Smooth muscle cell (in vitro differentiated cells): ENCODE data around the gene PRKN. TPM values are rescaled to one million over a fixed set of nuclear protein-coding genes. Genes with fewer than 3 reads are reported as not detected.

Experiments used
- DNase-seq: peaks from one replicate; lab custom pipeline; 2025; ENCODE audit not compliant: unreplicated experiment; lab: John Stamatoyannopoulos, UW
- H2AFZ ChIP-seq: fragments of 200-600 bp; sonication (generic); 2 replicates; pipeline ENCODE4 v1.6.0; 2016; ENCODE audit warnings: antibody characterized with exemption, low read depth, mild to moderate bottlenecking
- H3F3A ChIP-seq: fragments of 200-600 bp; sonication (generic); 2 replicates; pipeline ENCODE4 v1.6.0; 2017; ENCODE audit warnings: antibody characterized with exemption, low read depth
- H3K27ac ChIP-seq: fragments of 200-600 bp; sonication (generic); 2 replicates; pipeline ENCODE4 v1.5.1; 2016; ENCODE audit warnings: low read depth, mild to moderate bottlenecking
- H3K27me3 ChIP-seq: fragments of 200-600 bp; sonication (generic); 2 replicates; pipeline ENCODE4 v1.6.1; 2016; ENCODE audit warnings: low read depth, mild to moderate bottlenecking
- H3K36me3 ChIP-seq: fragments of 200-600 bp; sonication (generic); 2 replicates; pipeline ENCODE4 v1.5.1; 2016; ENCODE audit warnings: low read depth
- H3K4me1 ChIP-seq: fragments of 200-600 bp; sonication (generic); 2 replicates; pipeline ENCODE4 v1.5.1; 2016; ENCODE audit warnings: low read depth
- H3K4me2 ChIP-seq: fragments of 200-600 bp; sonication (generic); 2 replicates; pipeline ENCODE4 v1.6.0; 2016; ENCODE audit warnings: mild to moderate bottlenecking
- H3K4me3 ChIP-seq: fragments of 200-600 bp; sonication (generic); 2 replicates; pipeline ENCODE4 v1.5.1; 2016; ENCODE audit warnings: mild to moderate bottlenecking
- H3K79me2 ChIP-seq: fragments of 200-600 bp; sonication (generic); 2 replicates; pipeline ENCODE4 v1.6.0; 2016; ENCODE audit warnings: low read depth, mild to moderate bottlenecking
- H3K9ac ChIP-seq: fragments of 200-600 bp; sonication (generic); 2 replicates; pipeline ENCODE4 v1.6.0; 2016; ENCODE audit warnings: low read depth
- H3K9me3 ChIP-seq: fragments of 200-600 bp; sonication (generic); replicated peaks from 2 replicates; pipeline ENCODE4 v1.5.1; 2016; ENCODE audit warnings: low read depth
- H4K20me1 ChIP-seq: fragments of 200-600 bp; sonication (generic); 2 replicates; pipeline ENCODE4 v1.6.0; 2016; ENCODE audit warnings: low read depth
- WGBS: methylation state at CpG from one replicate; pipeline ENCODE4 v1.1.7; 2016; ENCODE audit warnings: low lambda C conversion rate; 5-methylcytosine and 5-hydroxymethylcytosine counted together
- polyA plus RNA-seq: library from polyadenylated mRNA; unstranded; fragments of >200 nt; fragmentation: Nextera tagmentation; extraction: Ambion mirVana; gene quantifications from 2 replicates; pipeline ENCODE4 v1.2.1, GENCODE V29; 2016
- total RNA-seq: library from RNA; depleted of rRNA; stranded (reverse); fragments of >200 nt; gene quantifications from 2 replicates; pipeline ENCODE4 v1.2.3, GENCODE V29; 2014
- TF ChIP-seq, protein P1 (sequence below): fragments of 200-600 bp; sonication (generic); IDR thresholded peaks from 2 replicates; pipeline ENCODE4 v1.5.1; 2017; ENCODE audit warnings: borderline replicate concordance, mild to moderate bottlenecking, antibody characterized with exemption; ENCODE audit not compliant: insufficient read depth, poor library complexity, severe bottlenecking

The PRKN gene
- total and polyA plus RNA-seq, 2 experiments from 2014 or later = 0.81 to 5.1 TPM

DNA sequence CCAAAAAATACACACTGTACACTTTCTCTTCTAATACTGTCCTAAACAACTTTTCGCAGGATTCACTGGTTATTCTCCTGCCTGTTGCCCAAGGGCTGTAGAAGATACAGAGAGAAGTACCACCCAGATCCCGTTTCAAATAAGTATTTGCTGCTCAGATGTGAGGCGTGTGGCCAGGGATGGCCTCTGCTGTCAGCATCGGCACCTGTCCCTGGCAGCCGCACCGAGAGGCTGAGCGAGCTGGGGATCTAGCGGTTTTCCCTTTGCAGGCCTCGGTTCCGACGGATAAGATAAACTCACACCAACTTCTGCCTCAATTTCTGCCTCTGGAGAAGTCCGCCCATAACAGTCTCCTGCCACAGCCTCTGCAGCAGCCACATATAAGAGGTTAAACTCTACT, 768.5 kb downstream of the PRKN start:
- H3K79me2 ChIP-seq = no peaks in the 10 kb centered on the region
- no peak overlapping the region for H2AFZ ChIP-seq
- H3K27ac ChIP-seq = no peak overlapping the region
- no peak overlapping the region for H3K4me3 ChIP-seq
- no peak overlapping the region for H3K9ac ChIP-seq
- H3F3A ChIP-seq = no peaks in the 10 kb centered on the region
- no peaks in the 10 kb centered on the region for H3K9me3 ChIP-seq
- no peaks in the 10 kb centered on the region for H3K27me3 ChIP-seq
- TF ChIP-seq, protein P1, sequence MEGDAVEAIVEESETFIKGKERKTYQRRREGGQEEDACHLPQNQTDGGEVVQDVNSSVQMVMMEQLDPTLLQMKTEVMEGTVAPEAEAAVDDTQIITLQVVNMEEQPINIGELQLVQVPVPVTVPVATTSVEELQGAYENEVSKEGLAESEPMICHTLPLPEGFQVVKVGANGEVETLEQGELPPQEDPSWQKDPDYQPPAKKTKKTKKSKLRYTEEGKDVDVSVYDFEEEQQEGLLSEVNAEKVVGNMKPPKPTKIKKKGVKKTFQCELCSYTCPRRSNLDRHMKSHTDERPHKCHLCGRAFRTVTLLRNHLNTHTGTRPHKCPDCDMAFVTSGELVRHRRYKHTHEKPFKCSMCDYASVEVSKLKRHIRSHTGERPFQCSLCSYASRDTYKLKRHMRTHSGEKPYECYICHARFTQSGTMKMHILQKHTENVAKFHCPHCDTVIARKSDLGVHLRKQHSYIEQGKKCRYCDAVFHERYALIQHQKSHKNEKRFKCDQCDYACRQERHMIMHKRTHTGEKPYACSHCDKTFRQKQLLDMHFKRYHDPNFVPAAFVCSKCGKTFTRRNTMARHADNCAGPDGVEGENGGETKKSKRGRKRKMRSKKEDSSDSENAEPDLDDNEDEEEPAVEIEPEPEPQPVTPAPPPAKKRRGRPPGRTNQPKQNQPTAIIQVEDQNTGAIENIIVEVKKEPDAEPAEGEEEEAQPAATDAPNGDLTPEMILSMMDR = no peak
- H3K4me2 ChIP-seq = no peak overlapping the region
- no peak for DNase-seq
- WGBS = 90% methylated on average over 12 of the region's 12 CpGs
- no peaks in the 10 kb centered on the region for H4K20me1 ChIP-seq
- H3K4me1 ChIP-seq = peaks cover 5% of the 10 kb centered on the region
- no peaks in the 10 kb centered on the region for H3K36me3 ChIP-seq

DNA sequence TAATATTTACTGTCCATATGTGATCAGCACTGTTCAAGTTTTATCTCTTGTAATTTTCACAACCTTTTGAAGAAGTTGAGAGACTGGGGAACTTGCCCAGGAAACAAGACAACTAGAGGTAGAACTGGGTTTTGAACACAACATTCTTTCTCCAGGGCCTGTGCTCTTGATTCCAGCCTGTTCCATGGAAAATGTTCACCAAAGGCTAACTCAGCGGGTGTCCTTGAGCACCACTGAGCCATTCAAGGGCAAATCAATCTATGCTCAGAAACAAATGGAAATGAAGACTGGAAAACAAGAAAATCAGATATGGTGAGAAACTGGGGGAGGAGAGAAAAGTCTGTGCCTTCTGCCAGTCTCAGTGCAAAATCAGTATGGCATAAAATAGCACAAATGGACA, 771.5 kb downstream of the PRKN start:
- Histone ChIP-seq H3K9ac (no peak overlapping the region), H3K79me2 (no peaks in the 10 kb centered on the region), H3K27me3 (no peaks in the 10 kb centered on the region), H3F3A (no peaks in the 10 kb centered on the region), H3K4me1 (no peaks in the 10 kb centered on the region), H2AFZ (no peak overlapping the region), H3K4me2 (no peak overlapping the region), H4K20me1 (no peaks in the 10 kb centered on the region), H3K9me3 (no peaks in the 10 kb centered on the region), H3K27ac (no peak overlapping the region), H3K4me3 (no peak overlapping the region), H3K36me3 (no peaks in the 10 kb centered on the region)
- TF ChIP-seq, protein P1 = no peak
- WGBS = 93% methylated on average over 1 of the region's 1 CpG
- no peak for DNase-seq

DNA sequence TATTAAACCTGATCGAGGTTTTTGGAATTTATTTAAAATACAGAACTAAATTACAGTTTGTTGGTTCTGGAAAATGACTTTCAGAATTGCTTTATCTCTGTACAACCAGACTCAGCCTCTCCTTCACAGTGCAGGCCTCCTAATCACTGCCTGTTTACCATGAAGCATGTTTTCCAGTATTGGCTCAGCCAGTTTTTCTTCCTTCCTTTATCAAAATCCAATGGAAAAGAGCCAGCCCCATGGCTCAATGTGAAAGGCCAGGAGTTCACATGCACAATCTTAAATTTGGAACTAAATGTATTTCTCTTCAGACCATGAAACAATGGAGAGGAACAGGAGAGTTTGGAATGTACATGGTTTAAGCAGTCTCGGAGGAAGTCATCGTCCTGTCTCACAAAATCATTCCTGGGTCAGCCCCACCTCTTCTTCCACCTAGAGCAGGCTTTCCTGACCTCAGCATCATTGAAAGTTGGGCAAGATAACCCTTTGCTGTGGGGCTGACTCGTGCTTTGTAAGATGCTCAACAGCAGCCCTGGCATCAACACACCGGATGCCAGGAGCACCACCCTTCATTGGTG, 772.8 kb downstream of the PRKN start:
- Histone ChIP-seq H3K9ac (no peak overlapping the region), H3K4me2 (no peak overlapping the region), H3K4me3 (no peak overlapping the region), H3K27ac (no peak overlapping the region), H3K4me1 (no peaks in the 10 kb centered on the region), H3K79me2 (no peaks in the 10 kb centered on the region), H2AFZ (no peak overlapping the region), H3K27me3 (no peaks in the 10 kb centered on the region), H4K20me1 (no peaks in the 10 kb centered on the region), H3F3A (no peaks in the 10 kb centered on the region), H3K9me3 (no peaks in the 10 kb centered on the region), H3K36me3 (no peaks in the 10 kb centered on the region)
- DNase-seq = no peak
- 90% methylated on average over 5 of the region's 5 CpGs for WGBS
- TF ChIP-seq, protein P1 = no peak

DNA sequence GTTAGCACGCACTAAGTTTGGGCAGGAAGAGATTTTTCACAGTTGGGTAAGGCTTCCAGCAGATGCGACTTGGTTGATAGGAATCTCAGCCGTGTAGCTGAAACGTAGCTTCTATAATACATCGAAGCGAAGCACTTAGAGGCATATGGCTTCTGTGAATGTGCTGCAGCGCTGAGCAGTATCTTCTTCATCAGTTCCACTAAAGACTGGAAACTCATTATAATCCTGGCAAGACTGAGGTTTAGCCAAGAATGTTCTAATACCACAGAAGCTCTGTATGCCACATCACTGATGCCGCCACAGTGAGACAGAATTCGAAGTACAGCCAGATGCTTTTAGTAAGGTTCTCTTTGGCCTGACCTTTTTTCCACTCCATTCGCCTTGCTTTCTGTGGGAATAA, 773.5 kb downstream of the PRKN start:
- Histone ChIP-seq H3F3A (no peaks in the 10 kb centered on the region), H3K4me1 (no peaks in the 10 kb centered on the region), H3K36me3 (no peaks in the 10 kb centered on the region), H3K27ac (no peak overlapping the region), H3K79me2 (no peaks in the 10 kb centered on the region), H2AFZ (no peak overlapping the region), H3K4me3 (no peak overlapping the region), H3K9me3 (no peaks in the 10 kb centered on the region), H4K20me1 (no peaks in the 10 kb centered on the region), H3K27me3 (no peaks in the 10 kb centered on the region), H3K4me2 (no peak overlapping the region), H3K9ac (no peak overlapping the region)
- DNase-seq = no peak
- WGBS = 78% methylated on average over 10 of the region's 10 CpGs
- TF ChIP-seq, protein P1 = no peak
